Stomach (tissue), 4 donors: ENCODE data around the gene CPAMD8.

ENCODE experiments used
- POLR2A ChIP-seq, 4 donors: fragments of 450-650 bp; IDR thresholded peaks; one replicate each; pipeline ENCODE4 v1.6.1; 2016; ENCODE audit warnings: antibody characterized with exemption in 4 of 4, control low read depth in 2 of 4, mild to moderate bottlenecking in 1 of 4, moderate library complexity in 1 of 4
- POLR2AphosphoS5 ChIP-seq, 3 donors: sonication (generic); formaldehyde crosslinking; IDR thresholded peaks; one replicate each; pipeline ENCODE4 v1.6.1; 2016; ENCODE audit warnings: antibody characterized with exemption in 3 of 3
- TF ChIP-seq, protein P1 (sequence below), 7 experiments: fragments of 450-650 bp in 4 of 7; fragments of 200-600 bp in 3 of 7; sonication (generic) in 3 of 7; IDR thresholded peaks; one replicate each; pipeline ENCODE4 v1.5.1; 2016 to 2019; ENCODE audit warnings: antibody characterized with exemption in 7 of 7, control low read depth in 2 of 7, mild to moderate bottlenecking in 1 of 7

DNA sequence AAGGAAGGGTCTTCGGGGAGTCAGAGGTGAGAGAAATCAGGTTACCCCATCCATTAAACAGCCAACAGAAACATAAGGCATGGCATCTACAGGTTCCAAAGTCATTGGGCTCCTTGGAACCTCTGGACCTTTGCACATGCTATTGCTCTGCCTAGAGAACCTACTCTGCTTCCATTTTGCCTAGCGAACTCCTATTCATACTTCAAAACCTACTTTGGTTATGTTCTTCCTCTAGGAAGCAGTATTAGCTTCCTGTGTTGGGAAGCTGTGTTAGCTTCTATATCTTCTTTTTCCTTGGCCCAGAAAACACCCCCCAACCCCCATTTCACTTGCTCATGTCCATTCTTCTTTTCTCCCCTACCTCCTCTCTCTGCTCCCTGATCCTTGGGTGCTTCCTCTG is 98.3 kb downstream of the CPAMD8 start:
- TF ChIP-seq POLR2AphosphoS5 (IDR thresholded peaks at IDR 0.05) (no peak), POLR2A (IDR thresholded peaks at IDR 0.05) (no peak)
- TF ChIP-seq, protein P1, sequence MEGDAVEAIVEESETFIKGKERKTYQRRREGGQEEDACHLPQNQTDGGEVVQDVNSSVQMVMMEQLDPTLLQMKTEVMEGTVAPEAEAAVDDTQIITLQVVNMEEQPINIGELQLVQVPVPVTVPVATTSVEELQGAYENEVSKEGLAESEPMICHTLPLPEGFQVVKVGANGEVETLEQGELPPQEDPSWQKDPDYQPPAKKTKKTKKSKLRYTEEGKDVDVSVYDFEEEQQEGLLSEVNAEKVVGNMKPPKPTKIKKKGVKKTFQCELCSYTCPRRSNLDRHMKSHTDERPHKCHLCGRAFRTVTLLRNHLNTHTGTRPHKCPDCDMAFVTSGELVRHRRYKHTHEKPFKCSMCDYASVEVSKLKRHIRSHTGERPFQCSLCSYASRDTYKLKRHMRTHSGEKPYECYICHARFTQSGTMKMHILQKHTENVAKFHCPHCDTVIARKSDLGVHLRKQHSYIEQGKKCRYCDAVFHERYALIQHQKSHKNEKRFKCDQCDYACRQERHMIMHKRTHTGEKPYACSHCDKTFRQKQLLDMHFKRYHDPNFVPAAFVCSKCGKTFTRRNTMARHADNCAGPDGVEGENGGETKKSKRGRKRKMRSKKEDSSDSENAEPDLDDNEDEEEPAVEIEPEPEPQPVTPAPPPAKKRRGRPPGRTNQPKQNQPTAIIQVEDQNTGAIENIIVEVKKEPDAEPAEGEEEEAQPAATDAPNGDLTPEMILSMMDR (IDR thresholded peaks at IDR 0.05) = no peak
